Activated CD8-positive, alpha-beta memory T cell treated with anti-CD3 and anti-CD28 coated beads, Interleukin-2, amount 10 ng/mL, durations not matched to agents 7 days and 5 days (primary cell): ENCODE data around the gene APOBEC3H. TPM values are rescaled to one million over a fixed set of nuclear protein-coding genes. Genes with fewer than 3 reads are reported as not detected.

Source experiments
- ATAC-seq: fragments of 150-1000 bp; cut with Tn5 transposase; one replicate; pipeline ENCODE4 v1.10.0; 2021; ENCODE audit warnings: moderate library complexity
- CTCF ChIA-PET: fragments of 350-600 bp; sonication (Branson Sonifier 250); formaldehyde crosslinking; loops from one replicate; lab custom pipeline; 2021; ENCODE audit warnings: antibody characterized with exemption; lab: Charles Lee
- DNase-seq: peaks from one replicate; pipeline ENCODE4 v3.0.0-alpha.2; 2020
- H3K27ac Mint-ChIP-seq: one replicate; pipeline ENCODE4 v1.8.0; 2021; ENCODE audit warnings: mild to moderate bottlenecking, mixed read lengths
- H3K27me3 Mint-ChIP-seq: one replicate; pipeline ENCODE4 v1.8.0; 2021; ENCODE audit warnings: mixed read lengths
- H3K36me3 Mint-ChIP-seq: one replicate; pipeline ENCODE4 v1.8.0; 2021; ENCODE audit warnings: mild to moderate bottlenecking, mixed read lengths
- H3K4me1 Mint-ChIP-seq: one replicate; pipeline ENCODE4 v1.8.0; 2021; ENCODE audit warnings: mixed read lengths
- H3K4me3 Mint-ChIP-seq: one replicate; pipeline ENCODE4 v1.8.0; 2021; ENCODE audit warnings: mild to moderate bottlenecking, moderate library complexity, mixed read lengths
- H3K9me3 Mint-ChIP-seq: one replicate; pipeline ENCODE4 v1.8.0; 2022; ENCODE audit warnings: low read depth, mixed read lengths
- total RNA-seq, 2 experiments: library from RNA; stranded (reverse); gene quantifications; one replicate each; pipeline ENCODE4 v1.2.3, GENCODE V29; 2021

The APOBEC3H gene
- total RNA-seq, 2 experiments from 2014 or later = 67.0 to 137 TPM

DNA sequence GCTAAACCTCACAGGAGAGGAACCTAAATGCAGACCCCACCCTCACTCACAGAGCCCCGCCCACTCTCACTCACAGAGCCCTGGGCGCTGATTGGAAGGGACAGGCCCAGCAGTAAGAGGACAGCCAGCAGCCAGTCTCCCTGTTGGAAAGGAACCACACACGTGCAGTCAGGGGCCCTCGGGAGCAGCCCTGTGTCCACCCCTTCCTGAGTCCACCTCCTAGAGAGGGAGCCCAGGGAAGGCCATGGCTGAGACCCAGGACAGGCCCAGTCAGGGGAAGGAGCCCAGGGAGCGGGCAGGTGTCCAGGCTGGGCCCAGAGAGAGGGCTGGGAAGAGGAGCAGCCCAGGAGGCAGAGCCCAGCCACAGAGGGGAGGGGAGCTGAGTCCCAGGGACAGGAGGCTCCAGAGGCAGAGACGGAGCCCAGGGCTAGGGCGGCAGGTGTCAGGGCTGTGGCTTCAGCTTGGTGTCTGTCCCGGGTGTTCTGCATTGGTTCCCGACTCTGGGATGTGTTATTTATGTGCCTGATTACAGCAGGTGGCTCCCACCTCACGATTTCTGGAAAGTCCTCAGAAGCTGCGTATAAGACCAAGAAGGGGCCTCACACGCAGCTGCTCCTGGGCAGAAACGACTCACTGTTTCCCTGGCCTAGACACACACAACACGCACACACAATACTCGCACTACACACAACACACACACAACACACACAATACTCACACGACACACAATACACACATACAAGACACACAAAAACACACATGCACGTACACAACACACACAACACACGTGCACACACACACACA, 9.0 kb upstream of the APOBEC3H start:
- CTCF ChIA-PET = interaction anchor here (1.4 to 1.6 kb wide), 2 partner anchors 8 to 10 kb away, joined by 3 to 4 read pairs; no protein-coding TSS in a partner anchor
- peaks cover 20% of the 10 kb centered on the region for H3K36me3 Mint-ChIP-seq
- H3K4me1 Mint-ChIP-seq = peaks cover 91% of the 10 kb centered on the region
- H3K27ac Mint-ChIP-seq = peak overlapping the region; percentile 99
- no peak overlapping the region for H3K4me3 Mint-ChIP-seq
- no peaks in the 10 kb centered on the region for H3K9me3 Mint-ChIP-seq
- no peak for ATAC-seq
- no peak for DNase-seq
- H3K27me3 Mint-ChIP-seq = no peaks in the 10 kb centered on the region

GRCh38 chr22:39088685-39089032, 8.4 kb upstream of the APOBEC3H start:
- CTCF ChIA-PET = interaction anchor here (1.4 to 4.6 kb wide), 4 partner anchors 8 to 30 kb away, joined by 3 to 17 read pairs (median 5); no protein-coding TSS in a partner anchor
- no peak for DNase-seq
- H3K36me3 Mint-ChIP-seq = peaks cover 20% of the 10 kb centered on the region
- H3K4me1 Mint-ChIP-seq = peaks cover 90% of the 10 kb centered on the region
- no peaks in the 10 kb centered on the region for H3K27me3 Mint-ChIP-seq
- H3K27ac Mint-ChIP-seq = peak overlapping the region; percentile 99
- ATAC-seq = no peak
- H3K4me3 Mint-ChIP-seq = no peak overlapping the region
- no peaks in the 10 kb centered on the region for H3K9me3 Mint-ChIP-seq

DNA sequence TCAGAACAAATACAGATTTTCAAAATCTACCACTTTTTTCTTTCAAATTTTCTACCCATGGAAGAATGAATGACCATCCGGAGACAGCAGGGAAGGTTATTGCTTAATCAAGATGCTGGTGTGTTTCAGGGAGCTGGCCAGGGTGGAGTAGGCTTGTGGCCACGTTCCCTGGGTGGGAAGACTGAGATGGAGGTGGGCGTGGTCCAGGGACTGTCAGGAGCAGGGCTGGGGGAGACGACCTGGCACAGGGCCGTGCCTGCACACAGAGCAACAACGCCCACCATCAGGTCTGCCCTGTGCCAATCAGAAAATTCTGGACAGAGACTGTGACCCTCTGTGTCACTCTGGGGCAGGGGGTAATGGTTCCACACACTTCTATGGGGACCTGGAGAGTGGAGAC, 7.1 kb upstream of the APOBEC3H start:
- DNase-seq (no peak), ATAC-seq (no peak)
- peaks cover 17% of the 10 kb centered on the region for H3K36me3 Mint-ChIP-seq

GRCh38 chr22:39090426-39091064, 6.5 kb upstream of the APOBEC3H start:
- CTCF ChIA-PET = interaction anchor here (0.6 to 4.6 kb wide), 6 partner anchors 8 to 210 kb away, joined by 3 to 17 read pairs (median 4); no protein-coding TSS in a partner anchor
- ATAC-seq (peak; percentile 83), DNase-seq (peak; percentile 97)
- H3K27me3 Mint-ChIP-seq = no peaks in the 10 kb centered on the region
- peaks cover 98% of the 10 kb centered on the region for H3K4me1 Mint-ChIP-seq
- peak overlapping the region; percentile 66 for H3K4me3 Mint-ChIP-seq
- peaks cover 16% of the 10 kb centered on the region for H3K36me3 Mint-ChIP-seq
- peak overlapping the region; percentile 99 for H3K27ac Mint-ChIP-seq
- no peaks in the 10 kb centered on the region for H3K9me3 Mint-ChIP-seq

More for the DNA sequence above, 7.1 kb upstream of the APOBEC3H start:
- peaks cover 97% of the 10 kb centered on the region for H3K4me1 Mint-ChIP-seq
- no peaks in the 10 kb centered on the region for H3K9me3 Mint-ChIP-seq
- H3K27me3 Mint-ChIP-seq = no peaks in the 10 kb centered on the region
- H3K27ac Mint-ChIP-seq = peak overlapping the region; percentile 99
- H3K4me3 Mint-ChIP-seq = peak overlapping the region; percentile 66
- CTCF ChIA-PET = interaction anchor here (1.3 to 4.6 kb wide), 5 partner anchors 9 to 31 kb away, joined by 3 to 17 read pairs (median 3); no protein-coding TSS in a partner anchor

DNA sequence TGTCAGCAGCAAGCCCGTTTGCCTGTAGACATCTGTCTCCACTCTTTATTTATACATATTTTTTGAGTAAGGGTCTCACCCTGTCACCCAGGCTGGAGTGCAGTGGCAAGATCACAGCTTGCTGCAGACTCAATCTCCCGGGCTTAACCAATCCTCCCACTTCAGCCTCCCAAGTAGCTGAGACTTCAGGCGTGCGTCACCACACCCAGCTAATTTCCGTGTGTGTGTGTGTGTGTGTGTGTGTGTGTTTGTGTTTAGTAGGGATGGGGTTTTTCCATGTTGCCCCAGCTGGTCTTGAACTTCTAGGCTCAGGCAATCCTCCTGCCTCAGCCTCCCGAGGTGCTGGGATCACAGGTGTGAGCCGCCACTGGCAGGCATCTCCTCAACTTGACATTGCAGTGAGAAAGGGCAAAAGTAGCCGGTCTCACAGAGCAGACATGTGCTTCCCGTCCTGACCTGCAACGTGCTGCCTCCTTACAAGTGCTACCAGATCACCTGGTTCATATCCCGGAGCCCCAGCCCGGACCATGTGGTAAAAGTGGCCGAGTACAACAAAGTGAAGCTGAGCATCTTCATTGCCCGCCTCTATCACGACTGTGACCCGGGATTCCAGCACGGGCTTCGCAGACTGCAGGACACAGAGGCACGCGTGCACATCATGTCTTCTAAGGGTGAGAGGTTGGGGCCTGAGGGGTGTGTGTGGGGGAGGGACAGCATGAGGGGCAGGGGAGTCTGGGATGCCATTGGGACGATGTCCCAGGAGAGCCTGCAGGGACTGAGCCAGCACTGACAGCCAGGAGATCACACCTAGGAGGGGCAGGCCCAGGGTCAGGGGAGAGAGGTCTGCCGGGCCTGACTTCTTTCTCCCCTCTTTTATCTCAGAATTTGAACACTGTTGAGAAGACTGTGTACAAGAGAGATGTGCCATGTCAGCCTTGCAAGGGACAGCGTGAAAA, 5.6 kb upstream of the APOBEC3H start:
- DNase-seq (no peak), ATAC-seq (no peak)
- H3K36me3 Mint-ChIP-seq = peaks cover 10% of the 10 kb centered on the region
- CTCF ChIA-PET = interaction anchor here (1.1 to 4.6 kb wide), 3 partner anchors 12 to 221 kb away, joined by 3 to 17 read pairs (median 5); no protein-coding TSS in a partner anchor
- H3K9me3 Mint-ChIP-seq = no peaks in the 10 kb centered on the region
- H3K4me3 Mint-ChIP-seq = peak overlapping the region; percentile 66
- H3K27ac Mint-ChIP-seq = peak overlapping the region; percentile 99
- H3K4me1 Mint-ChIP-seq = peaks cover 98% of the 10 kb centered on the region
- no peaks in the 10 kb centered on the region for H3K27me3 Mint-ChIP-seq

- Mint-ChIP-seq H3K27me3 (no peaks in the 10 kb centered on the region), H3K9me3 (no peaks in the 10 kb centered on the region), H3K4me3 (peak overlapping the region; percentile 66), H3K4me1 (peaks cover 95% of the 10 kb centered on the region), H3K27ac (peak overlapping the region; percentile 99), H3K36me3 (peaks cover 7% of the 10 kb centered on the region)
- CTCF ChIA-PET = interaction anchor here (1.1 to 4.6 kb wide), 3 partner anchors 13 to 222 kb away, joined by 3 to 17 read pairs (median 5); no protein-coding TSS in a partner anchor
- ATAC-seq (no peak), DNase-seq (peak; percentile 69)
These were observed 4.8 kb upstream of the APOBEC3H start for GRCh38 chr22:39092111-39092862.

DNA sequence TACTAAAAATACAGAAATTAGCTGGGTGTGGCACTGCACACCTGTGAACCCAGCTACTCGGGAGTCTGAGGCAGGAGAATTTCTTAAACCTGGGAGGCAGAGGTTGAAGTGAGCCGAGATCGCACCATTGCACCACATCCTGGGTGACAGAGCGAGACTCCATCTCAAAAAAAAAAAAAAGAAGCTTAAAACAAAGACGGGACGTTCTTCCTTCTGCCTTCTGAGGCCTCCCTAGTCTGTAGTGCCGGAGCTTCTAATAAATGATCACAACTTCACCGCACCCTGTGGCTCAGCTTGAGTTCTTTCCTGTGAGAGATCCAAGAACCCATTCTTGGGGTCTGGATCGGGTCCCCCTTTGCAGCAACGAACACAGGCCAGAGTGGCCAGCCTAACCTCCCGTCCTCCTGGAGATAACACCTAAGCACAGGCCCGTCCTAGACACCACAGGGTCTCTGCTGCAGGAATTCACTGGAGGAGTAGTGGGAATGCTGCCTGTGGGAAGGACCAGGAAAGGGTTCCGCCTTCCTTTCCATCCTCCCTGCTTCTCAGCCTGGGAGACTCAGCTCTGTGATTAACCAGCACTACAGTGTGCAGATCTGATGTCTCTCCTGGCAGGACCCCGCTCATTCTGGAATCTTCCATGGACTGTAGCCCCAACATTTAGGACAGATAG, 2.2 kb upstream of the APOBEC3H start:
- Mint-ChIP-seq H3K4me3 (peak overlapping the region; percentile 51), H3K27ac (peak overlapping the region; percentile 97), H3K36me3 (peaks cover 8% of the 10 kb centered on the region), H3K9me3 (no peaks in the 10 kb centered on the region), H3K27me3 (no peaks in the 10 kb centered on the region), H3K4me1 (peaks cover 96% of the 10 kb centered on the region)
- CTCF ChIA-PET = interaction anchor here (0.6 to 3.0 kb wide), 10 partner anchors 15 to 326 kb away, joined by 3 to 11 read pairs (median 4); no protein-coding TSS in a partner anchor
- no peak for ATAC-seq
- DNase-seq = no peak

DNA sequence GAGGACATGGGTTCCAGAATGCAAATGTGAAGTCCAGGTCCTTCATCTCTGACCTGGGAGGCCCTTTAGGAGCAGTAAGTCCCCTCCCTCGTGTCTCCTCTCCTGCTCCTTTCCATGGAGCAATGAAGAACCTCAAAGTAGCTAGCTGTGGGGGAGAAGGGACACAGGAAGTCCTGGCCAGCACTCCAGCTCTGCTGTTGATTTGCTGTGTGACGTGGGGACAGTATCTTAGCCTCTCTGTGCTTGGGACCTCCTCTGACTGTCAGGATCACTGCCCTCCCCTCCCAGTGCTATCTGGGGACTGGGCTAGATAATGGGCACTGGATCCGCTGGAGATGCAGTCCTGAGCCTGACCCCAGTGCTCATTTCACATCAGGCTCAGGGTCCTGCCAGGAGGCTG, 1.1 kb upstream of the APOBEC3H start:
- H3K4me3 Mint-ChIP-seq = peak overlapping the region; percentile 97
- peaks cover 93% of the 10 kb centered on the region for H3K4me1 Mint-ChIP-seq
- H3K27me3 Mint-ChIP-seq = no peaks in the 10 kb centered on the region
- CTCF ChIA-PET = interaction anchor here (3.0 kb wide), 1 partner anchor 19 kb away, joined by 11 read pairs; no protein-coding TSS in a partner anchor
- peaks cover 13% of the 10 kb centered on the region for H3K36me3 Mint-ChIP-seq
- H3K27ac Mint-ChIP-seq = peak overlapping the region; percentile 97
- ATAC-seq (no peak), DNase-seq (no peak)
- H3K9me3 Mint-ChIP-seq = no peaks in the 10 kb centered on the region

- CTCF ChIA-PET = interaction anchor here (0.7 to 3.7 kb wide), 13 partner anchors 8 to 228 kb away, joined by 3 to 16 read pairs (median 5); no protein-coding TSS in a partner anchor
- DNase-seq = no peak
- peak overlapping the region; percentile 97 for H3K4me3 Mint-ChIP-seq
These were observed 982 bp downstream of the APOBEC3H start for GRCh38 chr22:39098026-39098425.

DNA sequence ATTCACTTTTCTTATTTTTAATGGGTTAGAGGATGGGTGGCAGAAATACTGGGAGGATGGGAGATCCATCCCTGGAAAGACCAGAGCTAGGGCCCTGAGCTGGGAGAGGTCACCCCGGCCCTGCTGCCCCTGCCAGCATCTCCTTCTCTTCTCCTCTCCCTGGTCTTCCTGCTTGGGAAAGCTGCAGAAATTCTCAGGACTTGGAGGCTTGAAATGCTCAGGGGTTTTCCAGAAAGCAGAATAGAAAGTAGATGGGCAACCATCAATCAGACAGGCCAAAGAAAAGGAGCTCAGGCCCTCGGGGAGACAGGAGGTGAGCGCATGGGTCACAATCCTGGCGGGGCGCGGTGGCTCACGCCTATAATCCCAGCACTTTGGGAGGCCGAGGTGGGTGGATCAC, 1.5 kb downstream of the APOBEC3H start:
- Mint-ChIP-seq H3K27ac (peak overlapping the region; percentile 97), H3K4me3 (peak overlapping the region; percentile 97), H3K27me3 (no peaks in the 10 kb centered on the region), H3K9me3 (no peaks in the 10 kb centered on the region), H3K4me1 (peaks cover 67% of the 10 kb centered on the region), H3K36me3 (peaks cover 27% of the 10 kb centered on the region)
- CTCF ChIA-PET = interaction anchor here (0.7 to 3.7 kb wide), 11 partner anchors 9 to 229 kb away, joined by 3 to 16 read pairs (median 5); no protein-coding TSS in a partner anchor
- DNase-seq = no peak
- no peak for ATAC-seq

More at GRCh38 chr22:39098026-39098425, 982 bp downstream of the APOBEC3H start:
- H3K9me3 Mint-ChIP-seq = no peaks in the 10 kb centered on the region
- H3K27ac Mint-ChIP-seq = peak overlapping the region; percentile 97
- H3K27me3 Mint-ChIP-seq = no peaks in the 10 kb centered on the region
- peak; percentile 28 for ATAC-seq
- H3K4me1 Mint-ChIP-seq = peaks cover 72% of the 10 kb centered on the region
- peaks cover 22% of the 10 kb centered on the region for H3K36me3 Mint-ChIP-seq

DNA sequence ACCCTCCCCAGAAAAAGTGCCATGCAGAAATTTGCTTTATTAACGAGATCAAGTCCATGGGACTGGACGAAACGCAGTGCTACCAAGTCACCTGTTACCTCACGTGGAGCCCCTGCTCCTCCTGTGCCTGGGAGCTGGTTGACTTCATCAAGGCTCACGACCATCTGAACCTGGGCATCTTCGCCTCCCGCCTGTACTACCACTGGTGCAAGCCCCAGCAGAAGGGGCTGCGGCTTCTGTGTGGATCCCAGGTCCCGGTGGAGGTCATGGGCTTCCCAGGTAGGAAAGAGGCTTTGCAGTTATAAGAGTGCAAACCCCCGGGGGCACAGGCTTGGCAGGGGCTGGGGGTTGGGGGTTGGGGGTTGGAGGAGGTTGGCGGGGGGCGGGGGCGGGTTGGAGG, 4.2 kb downstream of the APOBEC3H start:
- no peaks in the 10 kb centered on the region for H3K9me3 Mint-ChIP-seq
- peaks cover 28% of the 10 kb centered on the region for H3K36me3 Mint-ChIP-seq
- no peaks in the 10 kb centered on the region for H3K27me3 Mint-ChIP-seq
- DNase-seq (no peak), ATAC-seq (no peak)
- no peak overlapping the region for H3K4me3 Mint-ChIP-seq
- H3K4me1 Mint-ChIP-seq = peaks cover 41% of the 10 kb centered on the region
- CTCF ChIA-PET = interaction anchor here (3.7 kb wide), 1 partner anchor 17 kb away, joined by 16 read pairs; no protein-coding TSS in a partner anchor
- no peak overlapping the region for H3K27ac Mint-ChIP-seq
